H9 (cell line): ENCODE measurements around the gene SLC24A3. TPM values are rescaled to one million over a fixed set of nuclear protein-coding genes. Genes with fewer than 3 reads are reported as not detected.

ENCODE experiments used
- DNase-seq: peaks from one replicate; pipeline ENCODE4 v3.0.0-alpha.2; 2017
- H2AFZ ChIP-seq: one replicate; pipeline ENCODE4 v1.6.1; 2013; ENCODE audit warnings: mild to moderate bottlenecking, low read length, control low read depth, moderate library complexity
- H2AK5ac ChIP-seq: 2 replicates; pipeline ENCODE4 v1.6.1; 2013; ENCODE audit warnings: low read length, control low read depth, mixed read lengths; ENCODE audit not compliant: insufficient read length
- H2BK120ac ChIP-seq: one replicate; pipeline ENCODE4 v1.6.1; 2013; ENCODE audit warnings: low read depth, mild to moderate bottlenecking, low read length, control low read depth, inconsistent platforms; ENCODE audit not compliant: poor library complexity, severe bottlenecking
- H2BK12ac ChIP-seq: 2 replicates; pipeline ENCODE4 v1.6.1; 2013; ENCODE audit warnings: low read length, control low read depth, mixed read lengths, low read depth; ENCODE audit not compliant: insufficient read length
- H2BK15ac ChIP-seq: 2 replicates; pipeline ENCODE4 v1.6.1; 2013; ENCODE audit warnings: low read depth, low read length, control low read depth
- H2BK20ac ChIP-seq: one replicate; pipeline ENCODE4 v1.6.1; 2013; ENCODE audit warnings: low read depth, mild to moderate bottlenecking, low read length, control low read depth, inconsistent platforms; ENCODE audit not compliant: poor library complexity, severe bottlenecking
- H2BK5ac ChIP-seq: 2 replicates; pipeline ENCODE4 v1.6.1; 2013; ENCODE audit warnings: low read length, control low read depth, mixed read lengths; ENCODE audit not compliant: insufficient read length
- H3K14ac ChIP-seq: 2 replicates; pipeline ENCODE4 v1.6.1; 2013; ENCODE audit warnings: low read length, control low read depth; ENCODE audit not compliant: insufficient read depth
- H3K18ac ChIP-seq: 2 replicates; pipeline ENCODE4 v1.6.1; 2013; ENCODE audit warnings: low read depth, mild to moderate bottlenecking, mixed read lengths, low read length, control low read depth; ENCODE audit not compliant: insufficient read length
- H3K23ac ChIP-seq: 2 replicates; pipeline ENCODE4 v1.6.1; 2013; ENCODE audit warnings: low read length, control low read depth, mixed read lengths, low read depth; ENCODE audit not compliant: insufficient read length
- H3K23me2 ChIP-seq: 2 replicates; pipeline ENCODE4 v1.6.1; 2013; ENCODE audit warnings: low read depth, mild to moderate bottlenecking, mixed read lengths, low read length, control low read depth; ENCODE audit not compliant: insufficient read length, poor library complexity, severe bottlenecking
- H3K27ac ChIP-seq: 2 replicates; pipeline ENCODE4 v1.5.1; 2013; ENCODE audit warnings: low read length, control low read depth, mixed read lengths, low read depth; ENCODE audit not compliant: insufficient read length
- H3K27me3 ChIP-seq: 2 replicates; pipeline ENCODE4 v1.6.1; 2013; ENCODE audit warnings: low read length, control low read depth, inconsistent platforms; ENCODE audit not compliant: insufficient read depth
- H3K4ac ChIP-seq: 2 replicates; pipeline ENCODE4 v1.6.1; 2013; ENCODE audit warnings: low read depth, mild to moderate bottlenecking, control low read depth, inconsistent platforms, low read length, moderate library complexity
- H3K4me1 ChIP-seq: 2 replicates; pipeline ENCODE4 v1.6.1; 2013; ENCODE audit warnings: low read length, control low read depth, inconsistent platforms; ENCODE audit not compliant: insufficient read depth
- H3K4me2 ChIP-seq: 2 replicates; pipeline ENCODE4 v1.6.1; 2013; ENCODE audit warnings: low read length, control low read depth, mixed read lengths; ENCODE audit not compliant: insufficient read length, insufficient read depth
- H3K56ac ChIP-seq: 2 replicates; pipeline ENCODE4 v1.6.1; 2013; ENCODE audit warnings: low read depth, mild to moderate bottlenecking, mixed read lengths, low read length, control low read depth; ENCODE audit not compliant: insufficient read length
- H3K79me1 ChIP-seq: 2 replicates; pipeline ENCODE4 v1.6.1; 2013; ENCODE audit warnings: low read depth, mild to moderate bottlenecking, moderate library complexity, low read length, control low read depth, inconsistent platforms; ENCODE audit not compliant: insufficient read depth, poor library complexity, severe bottlenecking
- H3K79me2 ChIP-seq: 2 replicates; pipeline ENCODE4 v1.6.1; 2013; ENCODE audit warnings: low read length, control low read depth, inconsistent platforms; ENCODE audit not compliant: insufficient read depth
- H3K9ac ChIP-seq: 2 replicates; pipeline ENCODE4 v1.6.1; 2013; ENCODE audit warnings: low read length, control low read depth, mixed read lengths; ENCODE audit not compliant: insufficient read length; ENCODE audit errors: extremely low read depth
- H3K9me3 ChIP-seq: one replicate; pipeline ENCODE4 v1.6.1; 2013; ENCODE audit warnings: low read depth, low read length, inconsistent platforms; ENCODE audit not compliant: control insufficient read depth
- H3T11ph ChIP-seq: one replicate; pipeline ENCODE4 v1.6.1; 2013; ENCODE audit warnings: mild to moderate bottlenecking, low read length, control low read depth, inconsistent platforms
- H4K20me1 ChIP-seq: one replicate; pipeline ENCODE4 v1.6.1; 2013; ENCODE audit not compliant: control insufficient read depth, insufficient read length, insufficient read depth
- H4K5ac ChIP-seq: 2 replicates; pipeline ENCODE4 v1.6.1; 2013; ENCODE audit warnings: low read depth, mild to moderate bottlenecking, mixed read lengths, low read length, control low read depth; ENCODE audit not compliant: insufficient read length
- H4K8ac ChIP-seq: replicated peaks from 2 replicates; pipeline ENCODE4 v1.6.1; 2013; ENCODE audit warnings: low read length, control low read depth, mixed read lengths, low read depth; ENCODE audit not compliant: insufficient read length
- H4K91ac ChIP-seq: 2 replicates; pipeline ENCODE4 v1.6.1; 2013; ENCODE audit warnings: low read depth, mild to moderate bottlenecking, moderate library complexity, mixed read lengths, low read length, control low read depth; ENCODE audit not compliant: insufficient read length
- H3K27ac Mint-ChIP-seq, 3 experiments: 2 replicates in 2 of 3; 3 replicates in 1 of 3; pipeline ENCODE4 v1.8.0; 2020 to 2021; ENCODE audit warnings: mixed read lengths in 3 of 3, mild to moderate bottlenecking in 1 of 3, moderate library complexity in 1 of 3
- H3K27me3 Mint-ChIP-seq: 2 replicates; pipeline ENCODE4 v1.8.0; 2021; ENCODE audit warnings: low read depth, mild to moderate bottlenecking, moderate library complexity, mixed read lengths
- H3K36me3 Mint-ChIP-seq, 3 experiments: 2 replicates in 2 of 3; 3 replicates in 1 of 3; pipeline ENCODE4 v1.8.0; 2020 to 2021; ENCODE audit warnings: low read depth in 3 of 3, mixed read lengths in 3 of 3; ENCODE audit not compliant: insufficient read depth in 1 of 3
- H3K4me1 Mint-ChIP-seq, 2 experiments: 2 replicates each; pipeline ENCODE4 v1.8.0; 2020; ENCODE audit warnings: mixed read lengths in 2 of 2
- H3K4me3 Mint-ChIP-seq, 2 experiments: 2 replicates in 1 of 2; 3 replicates in 1 of 2; pipeline ENCODE4 v1.8.0; 2020 to 2021; ENCODE audit warnings: mild to moderate bottlenecking in 2 of 2, mixed read lengths in 2 of 2, moderate library complexity in 1 of 2
- H3K9me3 Mint-ChIP-seq, 2 experiments: 2 replicates in 1 of 2; 3 replicates in 1 of 2; pipeline ENCODE4 v1.8.0; 2020; ENCODE audit warnings: mild to moderate bottlenecking in 2 of 2, mixed read lengths in 2 of 2, moderate library complexity in 1 of 2
- WGBS: extraction: QIAGEN DNeasy Blood & Tissue Kit; methylation state at CpG from one replicate; pipeline ENCODE4 v1.1.7; 2013; ENCODE audit warnings: missing lambda C conversion rate, low lambda C conversion rate, mixed read lengths; ENCODE audit not compliant: insufficient read length; ENCODE audit errors: extremely low coverage; 5-methylcytosine and 5-hydroxymethylcytosine counted together
- total RNA-seq: library from RNA; stranded (reverse); gene quantifications from 2 replicates; pipeline ENCODE4 v1.2.1, GENCODE V29; 2021
- TF ChIP-seq, protein P1 (sequence below): fragments of 200-600 bp; sonication (generic); conservative IDR thresholded peaks from 3 replicates; pipeline ENCODE4 v1.8.0; 2021; ENCODE audit warnings: antibody characterized with exemption, mild to moderate bottlenecking

The SLC24A3 gene
- total RNA-seq, 1 experiment from 2014 or later, result 0.83 TPM

DNA sequence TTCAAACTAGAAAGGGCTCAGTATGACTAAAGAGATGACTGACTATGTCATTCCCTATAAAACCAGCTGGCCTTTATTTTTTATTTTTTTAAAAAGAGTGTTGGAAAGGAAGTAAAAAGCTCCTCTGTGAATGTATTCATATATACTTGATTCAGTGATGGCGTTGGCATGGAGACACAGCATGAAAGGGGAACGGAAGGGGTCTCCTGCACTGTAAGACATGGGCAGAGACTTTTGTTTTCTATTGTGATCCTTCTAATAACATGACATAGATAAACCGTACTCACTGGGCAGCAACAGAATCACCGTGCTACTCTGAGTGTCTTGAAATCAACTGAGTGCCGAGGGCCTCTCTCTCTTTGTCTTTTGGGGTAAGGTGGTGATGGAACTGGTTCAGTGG lies 317.6 kb downstream of the SLC24A3 start:
- H4K5ac ChIP-seq, result no peak overlapping the region
- H2BK12ac ChIP-seq, result no peak overlapping the region
- H2BK5ac ChIP-seq, result no peak overlapping the region
- H2AK5ac ChIP-seq, result no peak overlapping the region
- no peaks in the 10 kb centered on the region for H3K27me3 ChIP-seq
- no peak overlapping the region for H2BK120ac ChIP-seq
- no peaks in the 10 kb centered on the region for H3K4me1 ChIP-seq
- H3T11ph ChIP-seq, result no peak overlapping the region
- H3K27me3 Mint-ChIP-seq, result peaks cover 4% of the 10 kb centered on the region
- no peak overlapping the region for H2BK20ac ChIP-seq
- H3K56ac ChIP-seq, result no peak overlapping the region
- H3K36me3 Mint-ChIP-seq, result peaks cover 0 to under 1% (median 0%) of the 10 kb centered on the region in 3 experiments; a peak in 1 of 7 replicates
- no peak overlapping the region for H3K27ac Mint-ChIP-seq
- no peak overlapping the region for H2BK15ac ChIP-seq
- H3K9me3 Mint-ChIP-seq, result peaks cover under 1 to 5% of the 10 kb centered on the region in 2 experiments; a peak in 4 of 5 replicates
- H3K4me2 ChIP-seq, result no peak overlapping the region
- no peak overlapping the region for H3K27ac ChIP-seq
- H3K23me2 ChIP-seq, result no peaks in the 10 kb centered on the region
- H3K18ac ChIP-seq, result no peak overlapping the region
- WGBS, result no CpG with 5 or more reads among the region's 5 CpGs
- H4K91ac ChIP-seq, result no peak overlapping the region
- H3K9me3 ChIP-seq, result no peaks in the 10 kb centered on the region
- H3K23ac ChIP-seq, result no peak overlapping the region
- no peak overlapping the region for H3K14ac ChIP-seq
- no peaks in the 10 kb centered on the region for H4K20me1 ChIP-seq
- no peaks in the 10 kb centered on the region for H3K79me2 ChIP-seq
- no peak for DNase-seq
- TF ChIP-seq, protein P1, sequence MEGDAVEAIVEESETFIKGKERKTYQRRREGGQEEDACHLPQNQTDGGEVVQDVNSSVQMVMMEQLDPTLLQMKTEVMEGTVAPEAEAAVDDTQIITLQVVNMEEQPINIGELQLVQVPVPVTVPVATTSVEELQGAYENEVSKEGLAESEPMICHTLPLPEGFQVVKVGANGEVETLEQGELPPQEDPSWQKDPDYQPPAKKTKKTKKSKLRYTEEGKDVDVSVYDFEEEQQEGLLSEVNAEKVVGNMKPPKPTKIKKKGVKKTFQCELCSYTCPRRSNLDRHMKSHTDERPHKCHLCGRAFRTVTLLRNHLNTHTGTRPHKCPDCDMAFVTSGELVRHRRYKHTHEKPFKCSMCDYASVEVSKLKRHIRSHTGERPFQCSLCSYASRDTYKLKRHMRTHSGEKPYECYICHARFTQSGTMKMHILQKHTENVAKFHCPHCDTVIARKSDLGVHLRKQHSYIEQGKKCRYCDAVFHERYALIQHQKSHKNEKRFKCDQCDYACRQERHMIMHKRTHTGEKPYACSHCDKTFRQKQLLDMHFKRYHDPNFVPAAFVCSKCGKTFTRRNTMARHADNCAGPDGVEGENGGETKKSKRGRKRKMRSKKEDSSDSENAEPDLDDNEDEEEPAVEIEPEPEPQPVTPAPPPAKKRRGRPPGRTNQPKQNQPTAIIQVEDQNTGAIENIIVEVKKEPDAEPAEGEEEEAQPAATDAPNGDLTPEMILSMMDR, result no peak
- H3K4me3 Mint-ChIP-seq, result no peak overlapping the region
- H3K9ac ChIP-seq, result no peak overlapping the region
- no peak overlapping the region for H3K4ac ChIP-seq
- no peaks in the 10 kb centered on the region for H3K79me1 ChIP-seq
- H3K4me1 Mint-ChIP-seq, result no peaks in the 10 kb centered on the region
- H2AFZ ChIP-seq, result no peak overlapping the region
- no peak overlapping the region for H4K8ac ChIP-seq
